ENCODE measurements around the gene DDX56. TPM values are rescaled to one million over a fixed set of nuclear protein-coding genes. Genes with fewer than 3 reads are reported as not detected.

The DDX56 gene
- total RNA-seq, 1 experiment from 2014 or later, result 83.1 TPM

DNA sequence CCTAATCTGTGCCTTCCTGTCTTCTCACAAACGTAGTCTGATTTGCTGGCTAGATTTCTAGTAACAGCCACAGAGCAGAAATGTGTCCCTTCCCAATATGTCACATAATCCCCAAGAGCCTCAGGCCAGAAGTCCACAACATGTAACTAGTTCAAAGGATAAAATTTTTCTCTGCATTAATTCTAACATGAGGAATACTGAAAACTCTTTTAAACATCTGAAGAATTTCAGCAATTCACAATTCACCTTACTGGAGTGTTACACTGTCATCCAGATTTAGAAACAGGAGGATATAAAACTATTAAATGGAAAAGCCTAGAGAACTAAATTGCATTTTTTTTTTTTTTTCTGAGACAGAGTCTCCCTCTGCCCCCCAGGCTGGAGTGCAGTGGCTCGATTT lies 2.5 kb upstream of the DDX56 start:
- ATAC-seq (no peak), DNase-seq (ENCODE audit: low spot score) (no peak)
- POLR2A ChIA-PET, result no interaction called here
- no peaks in the 10 kb centered on the region for H3K9me3 Mint-ChIP-seq
- peaks cover 31% of the 10 kb centered on the region for H3K4me1 Mint-ChIP-seq
- TF ChIP-seq IRF2 (CRISPR knock-in tag; IDR thresholded peaks at IDR 0.05; ENCODE audit: borderline replicate concordance, low read depth), result no peak
- no peak for TF ChIP-seq ZNF138 (CRISPR knock-in tag; conservative IDR thresholded peaks at IDR 0.05)
- no peak for TF ChIP-seq NFATC4 (CRISPR knock-in tag; IDR thresholded peaks at IDR 0.05)
- TF ChIP-seq ETV6 (CRISPR knock-in tag; IDR thresholded peaks at IDR 0.05), result no peak
- TF ChIP-seq CREB1 (CRISPR knock-in tag; IDR thresholded peaks at IDR 0.05), result no peak
- TF ChIP-seq, protein P1, sequence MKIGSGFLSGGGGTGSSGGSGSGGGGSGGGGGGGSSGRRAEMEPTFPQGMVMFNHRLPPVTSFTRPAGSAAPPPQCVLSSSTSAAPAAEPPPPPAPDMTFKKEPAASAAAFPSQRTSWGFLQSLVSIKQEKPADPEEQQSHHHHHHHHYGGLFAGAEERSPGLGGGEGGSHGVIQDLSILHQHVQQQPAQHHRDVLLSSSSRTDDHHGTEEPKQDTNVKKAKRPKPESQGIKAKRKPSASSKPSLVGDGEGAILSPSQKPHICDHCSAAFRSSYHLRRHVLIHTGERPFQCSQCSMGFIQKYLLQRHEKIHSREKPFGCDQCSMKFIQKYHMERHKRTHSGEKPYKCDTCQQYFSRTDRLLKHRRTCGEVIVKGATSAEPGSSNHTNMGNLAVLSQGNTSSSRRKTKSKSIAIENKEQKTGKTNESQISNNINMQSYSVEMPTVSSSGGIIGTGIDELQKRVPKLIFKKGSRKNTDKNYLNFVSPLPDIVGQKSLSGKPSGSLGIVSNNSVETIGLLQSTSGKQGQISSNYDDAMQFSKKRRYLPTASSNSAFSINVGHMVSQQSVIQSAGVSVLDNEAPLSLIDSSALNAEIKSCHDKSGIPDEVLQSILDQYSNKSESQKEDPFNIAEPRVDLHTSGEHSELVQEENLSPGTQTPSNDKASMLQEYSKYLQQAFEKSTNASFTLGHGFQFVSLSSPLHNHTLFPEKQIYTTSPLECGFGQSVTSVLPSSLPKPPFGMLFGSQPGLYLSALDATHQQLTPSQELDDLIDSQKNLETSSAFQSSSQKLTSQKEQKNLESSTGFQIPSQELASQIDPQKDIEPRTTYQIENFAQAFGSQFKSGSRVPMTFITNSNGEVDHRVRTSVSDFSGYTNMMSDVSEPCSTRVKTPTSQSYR (CRISPR knock-in tag; IDR thresholded peaks at IDR 0.05), result no peak
- no peak for TF ChIP-seq JUN (CRISPR knock-in tag; IDR thresholded peaks at IDR 0.05)
- no peak for TF ChIP-seq NR1H2 (CRISPR knock-in tag; IDR thresholded peaks at IDR 0.05)
- no peak for TF ChIP-seq NR2C2 (CRISPR knock-in tag; IDR thresholded peaks at IDR 0.05)
- no peak for TF ChIP-seq FOXJ3 (CRISPR knock-in tag; IDR thresholded peaks at IDR 0.05; ENCODE audit: borderline replicate concordance)
- TF ChIP-seq, protein P2, sequence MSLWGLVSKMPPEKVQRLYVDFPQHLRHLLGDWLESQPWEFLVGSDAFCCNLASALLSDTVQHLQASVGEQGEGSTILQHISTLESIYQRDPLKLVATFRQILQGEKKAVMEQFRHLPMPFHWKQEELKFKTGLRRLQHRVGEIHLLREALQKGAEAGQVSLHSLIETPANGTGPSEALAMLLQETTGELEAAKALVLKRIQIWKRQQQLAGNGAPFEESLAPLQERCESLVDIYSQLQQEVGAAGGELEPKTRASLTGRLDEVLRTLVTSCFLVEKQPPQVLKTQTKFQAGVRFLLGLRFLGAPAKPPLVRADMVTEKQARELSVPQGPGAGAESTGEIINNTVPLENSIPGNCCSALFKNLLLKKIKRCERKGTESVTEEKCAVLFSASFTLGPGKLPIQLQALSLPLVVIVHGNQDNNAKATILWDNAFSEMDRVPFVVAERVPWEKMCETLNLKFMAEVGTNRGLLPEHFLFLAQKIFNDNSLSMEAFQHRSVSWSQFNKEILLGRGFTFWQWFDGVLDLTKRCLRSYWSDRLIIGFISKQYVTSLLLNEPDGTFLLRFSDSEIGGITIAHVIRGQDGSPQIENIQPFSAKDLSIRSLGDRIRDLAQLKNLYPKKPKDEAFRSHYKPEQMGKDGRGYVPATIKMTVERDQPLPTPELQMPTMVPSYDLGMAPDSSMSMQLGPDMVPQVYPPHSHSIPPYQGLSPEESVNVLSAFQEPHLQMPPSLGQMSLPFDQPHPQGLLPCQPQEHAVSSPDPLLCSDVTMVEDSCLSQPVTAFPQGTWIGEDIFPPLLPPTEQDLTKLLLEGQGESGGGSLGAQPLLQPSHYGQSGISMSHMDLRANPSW (CRISPR knock-in tag; conservative IDR thresholded peaks at IDR 0.05; ENCODE audit: low read depth), result no peak
- TF ChIP-seq JAZF1 (CRISPR knock-in tag; IDR thresholded peaks at IDR 0.05), result no peak
- TF ChIP-seq ZNF671 (CRISPR knock-in tag; IDR thresholded peaks at IDR 0.05), result no peak
- H3K4me3 Mint-ChIP-seq, result no peak overlapping the region
- CTCF ChIA-PET, result interaction anchor here (1.2 kb wide), 1 partner anchor 11 kb away, joined by 5 read pairs; no protein-coding TSS in a partner anchor
- H3K36me3 Mint-ChIP-seq, result peaks cover 56% of the 10 kb centered on the region
- no peaks in the 10 kb centered on the region for H3K27me3 Mint-ChIP-seq (ENCODE audit: low read depth)
- peak overlapping the region; percentile 43; the same call in 1 of the 2 replicates for H3K27ac Mint-ChIP-seq

DNA sequence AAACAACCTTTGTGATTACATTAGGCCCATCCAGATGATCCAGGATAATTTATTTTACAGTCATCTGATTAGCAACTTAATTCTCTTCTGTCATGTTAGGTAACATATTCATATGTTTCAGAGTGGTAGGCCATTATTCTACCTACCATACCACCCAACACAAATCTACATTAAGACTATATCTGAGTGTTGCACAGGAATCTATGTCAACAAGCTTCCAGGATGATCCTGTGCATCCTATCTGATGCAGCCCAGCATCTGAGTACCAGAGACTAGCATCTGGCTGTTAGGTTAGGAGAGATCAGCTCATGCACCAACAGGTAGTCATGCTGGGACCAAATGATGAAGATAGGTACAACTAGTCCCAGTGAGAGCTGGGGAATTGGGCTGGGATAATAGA lies 1.3 kb upstream of the DDX56 start:
- CTCF ChIA-PET, result interaction anchor here (0.6 to 2.0 kb wide), 2 partner anchors 10 to 425 kb away, joined by 3 to 22 read pairs; no protein-coding TSS in a partner anchor
- H3K27me3 Mint-ChIP-seq (ENCODE audit: low read depth), result no peaks in the 10 kb centered on the region
- POLR2A ChIA-PET, result no interaction called here
- TF ChIP-seq, protein P3, sequence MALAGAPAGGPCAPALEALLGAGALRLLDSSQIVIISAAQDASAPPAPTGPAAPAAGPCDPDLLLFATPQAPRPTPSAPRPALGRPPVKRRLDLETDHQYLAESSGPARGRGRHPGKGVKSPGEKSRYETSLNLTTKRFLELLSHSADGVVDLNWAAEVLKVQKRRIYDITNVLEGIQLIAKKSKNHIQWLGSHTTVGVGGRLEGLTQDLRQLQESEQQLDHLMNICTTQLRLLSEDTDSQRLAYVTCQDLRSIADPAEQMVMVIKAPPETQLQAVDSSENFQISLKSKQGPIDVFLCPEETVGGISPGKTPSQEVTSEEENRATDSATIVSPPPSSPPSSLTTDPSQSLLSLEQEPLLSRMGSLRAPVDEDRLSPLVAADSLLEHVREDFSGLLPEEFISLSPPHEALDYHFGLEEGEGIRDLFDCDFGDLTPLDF (CRISPR knock-in tag; IDR thresholded peaks at IDR 0.05), result no peak
- TF ChIP-seq MXD4 (CRISPR knock-in tag; IDR thresholded peaks at IDR 0.05; ENCODE audit: borderline replicate concordance) (no peak), KAT7 (CRISPR knock-in tag; IDR thresholded peaks at IDR 0.05; ENCODE audit: borderline replicate concordance) (no peak), NR3C1 (CRISPR knock-in tag; conservative IDR thresholded peaks at IDR 0.05; ENCODE audit: low read depth) (no peak)
- TF ChIP-seq, protein P4, sequence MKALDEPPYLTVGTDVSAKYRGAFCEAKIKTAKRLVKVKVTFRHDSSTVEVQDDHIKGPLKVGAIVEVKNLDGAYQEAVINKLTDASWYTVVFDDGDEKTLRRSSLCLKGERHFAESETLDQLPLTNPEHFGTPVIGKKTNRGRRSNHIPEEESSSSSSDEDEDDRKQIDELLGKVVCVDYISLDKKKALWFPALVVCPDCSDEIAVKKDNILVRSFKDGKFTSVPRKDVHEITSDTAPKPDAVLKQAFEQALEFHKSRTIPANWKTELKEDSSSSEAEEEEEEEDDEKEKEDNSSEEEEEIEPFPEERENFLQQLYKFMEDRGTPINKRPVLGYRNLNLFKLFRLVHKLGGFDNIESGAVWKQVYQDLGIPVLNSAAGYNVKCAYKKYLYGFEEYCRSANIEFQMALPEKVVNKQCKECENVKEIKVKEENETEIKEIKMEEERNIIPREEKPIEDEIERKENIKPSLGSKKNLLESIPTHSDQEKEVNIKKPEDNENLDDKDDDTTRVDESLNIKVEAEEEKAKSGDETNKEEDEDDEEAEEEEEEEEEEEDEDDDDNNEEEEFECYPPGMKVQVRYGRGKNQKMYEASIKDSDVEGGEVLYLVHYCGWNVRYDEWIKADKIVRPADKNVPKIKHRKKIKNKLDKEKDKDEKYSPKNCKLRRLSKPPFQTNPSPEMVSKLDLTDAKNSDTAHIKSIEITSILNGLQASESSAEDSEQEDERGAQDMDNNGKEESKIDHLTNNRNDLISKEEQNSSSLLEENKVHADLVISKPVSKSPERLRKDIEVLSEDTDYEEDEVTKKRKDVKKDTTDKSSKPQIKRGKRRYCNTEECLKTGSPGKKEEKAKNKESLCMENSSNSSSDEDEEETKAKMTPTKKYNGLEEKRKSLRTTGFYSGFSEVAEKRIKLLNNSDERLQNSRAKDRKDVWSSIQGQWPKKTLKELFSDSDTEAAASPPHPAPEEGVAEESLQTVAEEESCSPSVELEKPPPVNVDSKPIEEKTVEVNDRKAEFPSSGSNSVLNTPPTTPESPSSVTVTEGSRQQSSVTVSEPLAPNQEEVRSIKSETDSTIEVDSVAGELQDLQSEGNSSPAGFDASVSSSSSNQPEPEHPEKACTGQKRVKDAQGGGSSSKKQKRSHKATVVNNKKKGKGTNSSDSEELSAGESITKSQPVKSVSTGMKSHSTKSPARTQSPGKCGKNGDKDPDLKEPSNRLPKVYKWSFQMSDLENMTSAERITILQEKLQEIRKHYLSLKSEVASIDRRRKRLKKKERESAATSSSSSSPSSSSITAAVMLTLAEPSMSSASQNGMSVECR (CRISPR knock-in tag; IDR thresholded peaks at IDR 0.05; ENCODE audit: borderline replicate concordance), result no peak
- TF ChIP-seq, protein P5, sequence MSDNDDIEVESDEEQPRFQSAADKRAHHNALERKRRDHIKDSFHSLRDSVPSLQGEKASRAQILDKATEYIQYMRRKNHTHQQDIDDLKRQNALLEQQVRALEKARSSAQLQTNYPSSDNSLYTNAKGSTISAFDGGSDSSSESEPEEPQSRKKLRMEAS (CRISPR knock-in tag; IDR thresholded peaks at IDR 0.05), result no peak
- TF ChIP-seq, protein P6, sequence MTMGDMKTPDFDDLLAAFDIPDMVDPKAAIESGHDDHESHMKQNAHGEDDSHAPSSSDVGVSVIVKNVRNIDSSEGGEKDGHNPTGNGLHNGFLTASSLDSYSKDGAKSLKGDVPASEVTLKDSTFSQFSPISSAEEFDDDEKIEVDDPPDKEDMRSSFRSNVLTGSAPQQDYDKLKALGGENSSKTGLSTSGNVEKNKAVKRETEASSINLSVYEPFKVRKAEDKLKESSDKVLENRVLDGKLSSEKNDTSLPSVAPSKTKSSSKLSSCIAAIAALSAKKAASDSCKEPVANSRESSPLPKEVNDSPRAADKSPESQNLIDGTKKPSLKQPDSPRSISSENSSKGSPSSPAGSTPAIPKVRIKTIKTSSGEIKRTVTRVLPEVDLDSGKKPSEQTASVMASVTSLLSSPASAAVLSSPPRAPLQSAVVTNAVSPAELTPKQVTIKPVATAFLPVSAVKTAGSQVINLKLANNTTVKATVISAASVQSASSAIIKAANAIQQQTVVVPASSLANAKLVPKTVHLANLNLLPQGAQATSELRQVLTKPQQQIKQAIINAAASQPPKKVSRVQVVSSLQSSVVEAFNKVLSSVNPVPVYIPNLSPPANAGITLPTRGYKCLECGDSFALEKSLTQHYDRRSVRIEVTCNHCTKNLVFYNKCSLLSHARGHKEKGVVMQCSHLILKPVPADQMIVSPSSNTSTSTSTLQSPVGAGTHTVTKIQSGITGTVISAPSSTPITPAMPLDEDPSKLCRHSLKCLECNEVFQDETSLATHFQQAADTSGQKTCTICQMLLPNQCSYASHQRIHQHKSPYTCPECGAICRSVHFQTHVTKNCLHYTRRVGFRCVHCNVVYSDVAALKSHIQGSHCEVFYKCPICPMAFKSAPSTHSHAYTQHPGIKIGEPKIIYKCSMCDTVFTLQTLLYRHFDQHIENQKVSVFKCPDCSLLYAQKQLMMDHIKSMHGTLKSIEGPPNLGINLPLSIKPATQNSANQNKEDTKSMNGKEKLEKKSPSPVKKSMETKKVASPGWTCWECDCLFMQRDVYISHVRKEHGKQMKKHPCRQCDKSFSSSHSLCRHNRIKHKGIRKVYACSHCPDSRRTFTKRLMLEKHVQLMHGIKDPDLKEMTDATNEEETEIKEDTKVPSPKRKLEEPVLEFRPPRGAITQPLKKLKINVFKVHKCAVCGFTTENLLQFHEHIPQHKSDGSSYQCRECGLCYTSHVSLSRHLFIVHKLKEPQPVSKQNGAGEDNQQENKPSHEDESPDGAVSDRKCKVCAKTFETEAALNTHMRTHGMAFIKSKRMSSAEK (CRISPR knock-in tag; IDR thresholded peaks at IDR 0.05; ENCODE audit: borderline replicate concordance), result no peak

More for the DNA sequence above, 1.3 kb upstream of the DDX56 start:
- DNase-seq (ENCODE audit: low spot score), result no peak
- H3K9me3 Mint-ChIP-seq, result no peaks in the 10 kb centered on the region
- peak overlapping the region; percentile 89 for H3K4me3 Mint-ChIP-seq
- ATAC-seq, result no peak
- peaks cover 62% of the 10 kb centered on the region for H3K36me3 Mint-ChIP-seq
- peak overlapping the region; percentile 84 for H3K27ac Mint-ChIP-seq
- H3K4me1 Mint-ChIP-seq, result peaks cover 26% of the 10 kb centered on the region

Measured in WTC11 (cell line).